Chondrocyte (in vitro differentiated cells): ENCODE data around the gene SETSIP. TPM values are rescaled to one million over a fixed set of nuclear protein-coding genes. Genes with fewer than 3 reads are reported as not detected.

Experiments used
- DNase-seq: peaks from one replicate; pipeline ENCODE4 v3.0.0; 2021; ENCODE audit warnings: mixed read lengths, low spot score
- H3K27ac Mint-ChIP-seq: one replicate; pipeline ENCODE4 v1.8.0; 2021; ENCODE audit warnings: mild to moderate bottlenecking, moderate library complexity, mixed read lengths; ENCODE audit not compliant: unreplicated experiment
- H3K27me3 Mint-ChIP-seq: 2 replicates; pipeline ENCODE4 v1.8.0; 2021; ENCODE audit warnings: low read depth, mixed read lengths
- H3K36me3 Mint-ChIP-seq: 2 replicates; pipeline ENCODE4 v1.8.0; 2021; ENCODE audit warnings: low read depth, mixed read lengths
- H3K4me1 Mint-ChIP-seq: 2 replicates; pipeline ENCODE4 v1.8.0; 2021; ENCODE audit warnings: low read depth, mild to moderate bottlenecking, mixed read lengths
- H3K4me3 Mint-ChIP-seq: one replicate; pipeline ENCODE4 v1.8.0; 2021; ENCODE audit warnings: mild to moderate bottlenecking, moderate library complexity, mixed read lengths; ENCODE audit not compliant: unreplicated experiment
- H3K9me3 Mint-ChIP-seq: 2 replicates; pipeline ENCODE4 v1.8.0; 2021; ENCODE audit warnings: low read depth, mixed read lengths
- CTCF ChIP-seq: fragments of 200-600 bp; sonication (generic); IDR thresholded peaks from 2 replicates; pipeline ENCODE4 v1.5.0; 2021; ENCODE audit warnings: antibody characterized with exemption, mild to moderate bottlenecking, moderate library complexity
- total RNA-seq: library from RNA; stranded (reverse); gene quantifications from 3 replicates; pipeline ENCODE4 v1.2.1, GENCODE V29; 2021

Gene SETSIP
- total RNA-seq, 1 donor from 2014 or later: not detected

DNA sequence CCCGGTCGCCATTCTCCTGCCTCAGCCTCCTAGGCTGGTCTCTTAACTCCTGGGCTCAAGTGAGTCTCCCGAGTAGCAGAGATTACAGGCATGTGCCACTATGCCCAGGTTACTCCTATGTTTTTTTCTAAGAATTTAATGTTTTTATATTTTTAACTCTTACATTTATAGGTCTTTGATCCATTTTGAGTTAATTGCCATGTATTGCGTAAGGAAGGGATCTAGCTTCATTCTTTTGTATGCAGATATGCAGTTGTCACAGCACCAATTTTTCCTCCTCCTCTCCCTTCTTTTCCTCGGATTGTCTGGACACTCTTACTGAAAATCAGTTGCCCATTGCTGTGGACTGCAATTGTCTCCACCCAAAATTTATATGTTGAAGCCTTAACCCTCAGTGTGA is 16.4 kb upstream of the SETSIP start:
- TF ChIP-seq CTCF: no peak
- Mint-ChIP-seq H3K4me1 (peaks cover 3% of the 10 kb centered on the region), H3K27me3 (no peaks in the 10 kb centered on the region)

DNA sequence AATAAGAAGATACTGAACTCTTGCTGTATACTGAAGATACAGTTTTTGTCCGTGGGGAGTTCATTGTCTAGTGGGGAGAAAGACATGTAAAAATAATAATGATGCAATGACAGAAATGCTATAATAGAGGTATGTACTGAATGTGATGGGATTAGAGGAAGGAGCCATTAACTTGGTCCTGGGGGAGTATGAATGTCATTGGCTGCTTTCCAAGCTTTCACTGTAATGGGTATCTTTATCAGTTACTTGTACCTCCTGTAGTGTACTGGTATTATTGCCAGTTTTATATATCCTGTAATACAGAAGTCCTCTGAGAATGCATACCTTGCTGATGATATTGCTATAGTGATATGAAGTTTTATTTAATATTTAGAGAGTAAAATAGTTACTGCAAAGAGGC is 12.3 kb upstream of the SETSIP start:
- no peak for DNase-seq
- Mint-ChIP-seq H3K9me3 (peaks cover 36% of the 10 kb centered on the region), H3K27me3 (no peaks in the 10 kb centered on the region), H3K4me1 (peaks cover 3% of the 10 kb centered on the region), H3K36me3 (peaks cover 14% of the 10 kb centered on the region), H3K4me3 (no peak overlapping the region), H3K27ac (no peak overlapping the region)
- TF ChIP-seq CTCF: no peak

More for the DNA sequence above, 16.4 kb upstream of the SETSIP start:
- Mint-ChIP-seq H3K36me3 (peaks cover 1% of the 10 kb centered on the region), H3K4me3 (no peak overlapping the region), H3K9me3 (peaks cover 9% of the 10 kb centered on the region), H3K27ac (no peak overlapping the region)
- DNase-seq: no peak

GRCh38 chr1:92085727-92086126 is 10.5 kb upstream of the SETSIP start:
- peaks cover 5% of the 10 kb centered on the region for H3K4me1 Mint-ChIP-seq
- TF ChIP-seq CTCF: no peak
- DNase-seq: no peak
- no peak overlapping the region for H3K27ac Mint-ChIP-seq
- H3K27me3 Mint-ChIP-seq: no peaks in the 10 kb centered on the region
- H3K4me3 Mint-ChIP-seq: no peak overlapping the region
- H3K9me3 Mint-ChIP-seq: peaks cover 32% of the 10 kb centered on the region
- peaks cover 14% of the 10 kb centered on the region for H3K36me3 Mint-ChIP-seq

DNA sequence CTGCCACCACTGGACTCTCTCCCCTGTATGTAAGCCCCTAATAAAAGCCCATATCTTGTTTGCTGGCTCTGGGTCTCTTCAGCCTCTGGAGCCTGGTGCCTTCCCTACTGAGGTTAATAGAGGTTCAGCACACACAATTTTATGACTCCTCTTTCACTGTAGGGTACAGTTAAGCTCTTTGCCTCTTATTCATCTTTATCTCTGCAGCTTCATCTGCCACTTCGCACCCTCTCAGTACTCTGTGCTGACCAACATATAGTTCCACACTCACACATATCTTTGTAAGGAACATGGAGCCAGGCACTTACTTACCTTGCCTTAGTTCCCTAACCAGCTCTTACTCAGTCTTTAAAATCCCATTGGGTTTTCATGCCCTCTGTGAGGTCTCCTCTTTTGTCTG is 9.4 kb upstream of the SETSIP start:
- Mint-ChIP-seq H3K9me3 (peaks cover 32% of the 10 kb centered on the region), H3K27me3 (no peaks in the 10 kb centered on the region), H3K4me3 (no peak overlapping the region), H3K27ac (no peak overlapping the region), H3K36me3 (peaks cover 14% of the 10 kb centered on the region), H3K4me1 (peaks cover 10% of the 10 kb centered on the region)
- no peak for DNase-seq
- no peak for TF ChIP-seq CTCF

DNA sequence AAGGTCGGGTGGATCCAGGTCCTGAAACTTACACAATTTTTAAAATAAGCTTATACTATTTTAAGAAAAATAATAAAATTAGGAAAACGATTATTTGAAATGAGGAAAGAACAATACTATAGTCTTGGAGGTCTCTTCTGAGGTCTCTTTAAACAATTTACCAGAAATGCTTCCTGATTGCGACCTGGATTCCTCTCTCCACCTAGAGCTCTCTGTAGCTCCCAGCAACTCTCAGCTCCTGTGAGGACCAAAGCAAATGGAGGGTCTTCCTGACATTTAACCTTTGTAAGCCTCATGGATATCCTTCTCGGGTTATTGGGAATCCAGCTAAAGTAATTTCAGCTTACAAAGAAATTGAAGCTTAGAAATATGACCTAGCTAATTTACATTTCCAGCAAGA is 5.8 kb upstream of the SETSIP start:
- TF ChIP-seq CTCF: no peak
- Mint-ChIP-seq H3K9me3 (peaks cover 26% of the 10 kb centered on the region), H3K27ac (no peak overlapping the region), H3K4me1 (peaks cover 7% of the 10 kb centered on the region), H3K4me3 (peak overlapping the region; percentile 95), H3K36me3 (peaks cover 12% of the 10 kb centered on the region), H3K27me3 (no peaks in the 10 kb centered on the region)
- no peak for DNase-seq
